HG02610 (cell line): ENCODE data around the gene FAM131A.

Experiments used
- ATAC-seq: cut with Tn5 transposase; IDR thresholded peaks from one replicate; pipeline ENCODE4 v1.9.1; 2021; ENCODE audit warnings: mild to moderate bottlenecking, moderate library complexity; ENCODE audit not compliant: unreplicated experiment

Gene FAM131A

DNA sequence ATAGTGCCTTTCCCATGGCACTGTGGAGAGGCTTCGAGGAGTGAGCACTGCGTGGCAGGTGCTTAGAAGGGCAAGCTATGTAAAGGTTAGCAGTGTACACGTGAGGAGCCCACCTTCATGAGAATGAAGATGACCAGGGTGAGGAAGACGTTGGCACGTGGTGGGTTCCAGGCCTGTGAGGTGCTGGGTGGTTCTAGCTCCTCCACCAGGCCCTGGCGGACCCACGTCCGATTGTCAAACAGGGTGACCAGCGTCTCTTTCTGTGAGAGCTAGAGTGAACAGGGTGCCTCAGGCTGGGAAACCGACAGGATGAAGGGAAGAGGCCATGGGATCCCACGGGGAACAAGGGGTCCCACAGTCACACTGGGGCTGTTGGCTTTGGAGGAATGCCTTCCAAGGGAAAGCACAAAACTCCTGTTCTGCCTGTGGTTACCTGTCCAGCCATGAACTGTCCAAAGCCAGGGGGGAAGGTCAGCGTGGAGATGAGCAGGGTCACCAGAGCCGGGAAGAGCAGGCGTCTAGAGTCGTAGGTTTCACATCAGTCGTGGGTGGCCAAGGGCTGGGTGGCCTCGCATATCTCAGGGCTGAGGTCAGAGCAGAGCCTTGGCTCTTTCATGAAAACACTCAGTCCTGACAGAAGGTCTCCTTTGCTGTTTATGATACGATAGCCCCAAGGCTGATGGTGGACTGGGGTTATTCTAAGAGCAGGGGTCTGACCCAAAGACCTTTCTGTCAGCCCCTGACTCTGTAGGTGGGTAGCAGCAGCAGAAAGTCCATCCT is 18.1 kb downstream of the FAM131A start:
- no peak for ATAC-seq

DNA sequence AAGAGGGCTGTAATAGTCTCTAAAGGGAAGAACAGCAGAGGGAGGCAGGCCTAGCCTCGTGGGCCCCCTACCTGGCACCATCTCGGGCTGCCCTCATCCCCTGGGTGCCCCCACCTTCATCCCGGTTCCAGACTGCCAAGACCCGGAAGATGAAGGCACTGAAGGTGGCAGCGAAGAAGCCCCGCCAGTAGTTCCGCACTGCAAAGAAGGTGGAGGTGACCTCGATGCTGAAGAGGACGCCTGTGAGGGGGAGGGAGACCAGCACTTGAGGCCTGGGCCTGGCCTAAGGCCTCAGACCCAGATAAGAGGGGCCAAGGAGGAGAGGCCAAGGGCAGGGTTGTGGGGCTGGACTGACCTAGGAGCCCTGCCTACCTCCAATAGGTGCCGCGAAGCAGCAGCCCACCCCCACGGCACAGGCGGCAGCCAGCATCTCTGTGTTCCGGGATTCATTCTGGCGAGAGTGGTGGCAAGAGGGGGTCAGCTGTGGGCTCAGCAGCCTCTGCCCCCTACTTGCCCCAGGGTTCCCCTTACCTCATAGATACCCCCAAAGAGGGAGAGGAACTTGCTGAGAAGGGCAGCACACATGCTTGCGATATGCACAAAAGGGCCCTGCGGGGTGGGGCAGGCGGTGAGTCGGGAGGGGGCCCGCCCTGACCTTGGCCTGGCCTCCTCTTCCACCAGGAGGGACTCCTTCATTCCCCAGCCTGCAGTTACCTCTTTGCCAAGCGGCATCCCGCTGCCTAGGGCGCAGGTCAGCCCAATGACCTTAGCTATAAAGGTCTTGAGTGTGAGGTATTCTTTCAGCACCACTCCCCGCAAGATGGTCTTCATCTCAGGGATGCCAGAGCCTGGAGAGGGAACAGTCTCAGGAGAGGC is 20.1 kb downstream of the FAM131A start:
- ATAC-seq = no peak

DNA sequence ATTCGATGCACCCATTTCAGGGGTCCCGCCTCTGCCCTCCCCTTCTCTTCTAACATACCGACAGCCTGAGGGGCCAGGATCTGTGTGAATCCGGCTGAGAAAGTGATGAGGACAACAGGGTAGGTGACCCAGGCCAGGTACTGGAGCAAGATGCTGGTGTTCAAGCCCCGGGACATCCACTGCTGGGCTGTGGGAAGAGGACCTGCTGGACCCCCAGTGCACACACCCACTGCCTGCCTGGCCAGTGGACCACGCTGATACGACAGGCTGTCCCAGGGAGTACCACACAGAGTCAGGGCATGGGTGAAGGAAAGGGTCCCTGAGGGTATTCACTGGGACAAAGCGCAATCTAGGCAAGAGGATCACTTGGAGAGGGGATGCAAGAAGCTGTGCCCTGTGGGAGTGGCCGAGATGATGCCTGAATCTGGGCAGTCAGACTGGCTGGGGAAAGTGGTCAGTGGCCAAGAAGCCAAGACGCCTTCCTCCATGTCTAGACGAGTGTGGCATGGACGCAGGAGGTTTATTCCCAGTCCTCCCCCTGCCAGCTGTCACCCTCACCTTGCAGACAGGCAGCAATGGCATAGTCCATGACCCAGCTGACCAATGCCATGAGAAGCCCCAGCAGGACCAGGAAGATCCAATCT is 20.8 kb downstream of the FAM131A start:
- ATAC-seq = no peak

DNA sequence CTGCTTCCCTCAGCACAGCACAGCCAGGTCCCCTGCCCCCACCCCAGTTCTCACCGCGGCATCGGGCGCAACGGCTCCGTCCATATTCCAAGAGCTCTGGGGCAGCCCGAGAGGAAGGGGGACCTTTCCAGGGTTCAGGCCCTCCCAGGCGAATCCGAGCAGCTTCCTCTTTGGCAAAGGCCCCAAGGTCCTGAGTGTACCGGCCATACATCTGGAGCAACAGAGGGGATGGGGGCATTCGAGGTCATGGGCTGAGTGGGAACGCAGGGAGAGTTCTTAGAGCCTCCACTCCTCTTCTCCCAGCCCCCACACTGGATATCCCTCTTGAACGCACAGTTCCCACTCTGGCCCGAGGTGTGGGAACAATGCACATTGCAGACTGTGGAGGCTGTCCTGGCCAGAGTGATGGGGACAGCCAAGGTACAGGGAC is 21.5 kb downstream of the FAM131A start:
- no peak for ATAC-seq

DNA sequence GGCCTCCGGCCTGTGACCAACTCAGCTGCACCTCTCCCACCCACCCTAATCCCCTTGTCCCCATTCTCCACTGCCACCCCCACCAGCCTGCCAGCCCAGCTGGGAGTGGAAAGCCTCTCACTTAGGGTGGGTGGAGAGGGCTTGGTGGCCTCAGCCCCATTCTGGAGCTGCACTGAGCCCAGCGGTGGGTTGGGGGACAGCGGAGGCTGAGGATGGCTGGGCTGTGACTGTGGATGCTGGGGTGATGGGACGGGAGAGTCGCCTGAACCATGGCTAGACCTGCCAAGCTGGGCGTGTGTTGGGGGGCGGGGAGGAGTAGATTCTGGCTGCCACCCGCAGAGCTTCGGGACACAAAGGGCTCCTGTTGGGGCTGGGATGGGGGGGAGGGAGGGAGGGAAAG is 22.2 kb downstream of the FAM131A start:
- ATAC-seq = no peak

DNA sequence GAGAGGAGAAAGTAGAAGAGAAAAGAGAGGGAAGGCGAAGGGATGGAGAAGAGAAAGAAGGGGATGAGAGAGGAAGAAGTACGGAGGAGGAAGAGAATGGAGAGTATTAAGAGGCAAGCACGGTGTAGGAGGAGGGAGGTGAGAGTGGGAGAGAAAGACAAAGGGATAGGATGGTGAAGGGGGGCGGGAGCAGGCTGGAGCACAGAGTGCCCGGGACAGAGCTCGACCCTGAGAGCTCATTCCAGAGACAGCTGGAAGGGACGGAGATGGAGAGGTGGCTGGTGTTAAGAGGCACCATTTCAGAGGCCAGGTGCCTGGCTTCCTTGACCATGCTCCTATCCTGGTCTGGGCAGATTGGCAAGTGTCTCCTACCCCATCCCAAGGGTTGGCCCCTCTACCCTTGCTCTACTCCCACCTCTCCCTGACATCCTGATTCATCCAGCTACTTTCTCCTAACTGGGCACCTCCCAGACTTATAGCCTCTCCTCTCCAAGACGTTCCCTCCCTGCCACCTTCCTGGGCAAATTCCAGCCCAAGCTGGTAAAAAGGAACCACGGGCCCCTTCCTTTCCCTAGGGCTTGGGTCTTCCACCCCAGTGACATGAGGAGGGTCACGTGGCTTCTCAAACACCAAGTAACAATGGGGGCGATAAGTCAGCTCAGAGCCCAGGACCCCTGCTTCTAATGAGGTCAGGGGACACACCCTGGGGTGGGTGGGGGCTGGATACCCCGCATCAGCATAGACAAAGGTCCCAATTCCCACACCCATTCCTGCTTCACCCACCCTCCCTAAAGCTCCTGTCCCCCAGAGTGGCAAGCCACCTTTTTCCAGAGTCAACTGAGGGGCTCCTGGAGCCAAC is 22.9 kb downstream of the FAM131A start:
- ATAC-seq = no peak

DNA sequence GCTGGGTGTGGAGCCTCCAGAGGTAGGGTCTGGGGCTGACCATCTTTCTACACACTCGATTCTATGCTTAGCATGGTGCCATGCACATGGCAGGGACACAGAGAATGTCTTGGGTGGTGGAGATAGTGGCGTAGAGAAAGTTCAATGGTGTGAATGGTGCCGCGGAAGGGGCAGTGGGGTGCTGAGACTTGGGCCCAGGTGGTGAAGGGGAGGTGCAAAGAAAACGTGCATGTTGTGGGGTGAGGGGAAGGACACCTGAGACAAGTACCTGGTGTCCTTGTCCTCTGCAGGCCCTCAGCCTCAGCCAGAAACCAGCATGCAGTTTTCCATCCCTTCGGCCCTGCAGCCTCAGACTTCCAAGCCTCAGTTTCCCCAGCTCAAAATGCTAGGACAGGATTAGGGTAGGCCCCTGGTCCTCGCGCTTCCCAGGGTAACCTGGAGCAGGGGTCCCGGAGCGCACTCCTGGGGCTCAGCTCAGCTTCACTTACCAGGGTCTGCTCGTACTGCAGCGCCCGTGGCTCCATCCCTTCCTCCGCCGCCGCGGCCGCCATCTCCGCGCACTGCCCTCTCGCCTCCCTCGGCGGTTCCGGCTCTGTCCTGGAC is 23.6 kb downstream of the FAM131A start:
- ATAC-seq = peak; percentile 0

DNA sequence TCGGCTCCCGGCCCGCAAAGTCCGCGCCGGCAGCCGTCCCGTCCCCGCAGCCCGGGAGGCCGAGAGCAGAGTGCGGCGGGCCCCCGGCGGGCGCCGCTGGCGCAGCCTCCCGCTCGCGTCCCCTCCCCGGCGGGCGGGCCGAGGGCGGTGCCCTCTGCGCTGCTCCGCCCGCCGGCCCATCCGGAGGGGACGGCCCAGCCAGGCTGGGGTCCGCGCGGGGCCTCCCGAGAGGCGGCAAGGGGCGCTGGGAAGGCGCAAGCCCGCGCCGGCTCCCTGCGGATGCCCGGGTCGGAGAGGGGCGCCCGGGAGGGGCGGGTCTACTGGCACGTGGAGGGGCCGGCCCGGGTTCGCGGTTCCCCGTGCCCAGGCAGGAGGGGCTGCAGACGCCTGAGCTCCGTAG is 24.1 kb downstream of the FAM131A start, which contains the start of the genes CLCN2 and POLR2H:
Gene CLCN2 (minus strand): TSS at position 74 of the 400 bp plus-strand sequence. CDS start 126 bp downstream, outside the sequence.
Gene POLR2H (plus strand): TSS at position 179 of the 400 bp plus-strand sequence. CDS start 1,783 bp downstream, outside the sequence.
- peak; percentile 47 for ATAC-seq

DNA sequence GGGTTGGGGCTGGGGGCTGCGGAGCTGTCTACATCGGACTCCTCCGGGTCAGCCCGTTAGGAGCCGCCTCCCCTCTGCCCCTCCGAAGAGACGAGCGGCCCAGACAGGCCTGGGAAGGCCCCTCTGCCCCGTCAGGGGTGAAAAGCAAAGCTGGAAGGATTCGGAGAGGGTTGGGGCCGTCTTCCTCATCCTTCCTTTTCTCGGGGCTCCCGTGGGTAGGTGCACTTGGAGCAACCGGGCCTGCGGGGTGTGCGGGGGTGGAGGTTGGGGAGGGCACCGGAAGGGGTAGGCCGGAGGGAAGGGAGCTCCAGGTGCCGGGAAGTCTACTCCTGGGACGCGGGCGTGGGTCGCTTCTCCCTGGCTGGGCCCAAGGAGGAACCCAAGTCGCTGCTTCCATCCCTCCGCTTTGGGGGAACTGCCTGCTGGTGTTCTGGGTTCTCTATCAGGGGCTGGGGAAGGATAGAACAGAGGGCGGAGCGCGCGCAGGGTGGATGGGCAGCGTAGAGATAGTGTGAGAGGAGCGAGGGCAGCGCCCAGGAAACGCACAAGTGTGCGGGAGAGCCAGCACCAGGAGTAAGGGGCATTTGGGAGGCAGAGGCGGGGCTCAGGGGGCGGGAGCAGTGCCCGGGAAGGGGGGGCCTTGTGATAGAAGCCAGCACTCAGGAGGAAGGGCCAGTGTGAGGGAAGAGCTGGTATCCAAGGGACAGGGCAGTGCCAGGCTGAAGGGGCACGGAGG is 24.7 kb downstream of the FAM131A start:
- ATAC-seq = peak; percentile 6

DNA sequence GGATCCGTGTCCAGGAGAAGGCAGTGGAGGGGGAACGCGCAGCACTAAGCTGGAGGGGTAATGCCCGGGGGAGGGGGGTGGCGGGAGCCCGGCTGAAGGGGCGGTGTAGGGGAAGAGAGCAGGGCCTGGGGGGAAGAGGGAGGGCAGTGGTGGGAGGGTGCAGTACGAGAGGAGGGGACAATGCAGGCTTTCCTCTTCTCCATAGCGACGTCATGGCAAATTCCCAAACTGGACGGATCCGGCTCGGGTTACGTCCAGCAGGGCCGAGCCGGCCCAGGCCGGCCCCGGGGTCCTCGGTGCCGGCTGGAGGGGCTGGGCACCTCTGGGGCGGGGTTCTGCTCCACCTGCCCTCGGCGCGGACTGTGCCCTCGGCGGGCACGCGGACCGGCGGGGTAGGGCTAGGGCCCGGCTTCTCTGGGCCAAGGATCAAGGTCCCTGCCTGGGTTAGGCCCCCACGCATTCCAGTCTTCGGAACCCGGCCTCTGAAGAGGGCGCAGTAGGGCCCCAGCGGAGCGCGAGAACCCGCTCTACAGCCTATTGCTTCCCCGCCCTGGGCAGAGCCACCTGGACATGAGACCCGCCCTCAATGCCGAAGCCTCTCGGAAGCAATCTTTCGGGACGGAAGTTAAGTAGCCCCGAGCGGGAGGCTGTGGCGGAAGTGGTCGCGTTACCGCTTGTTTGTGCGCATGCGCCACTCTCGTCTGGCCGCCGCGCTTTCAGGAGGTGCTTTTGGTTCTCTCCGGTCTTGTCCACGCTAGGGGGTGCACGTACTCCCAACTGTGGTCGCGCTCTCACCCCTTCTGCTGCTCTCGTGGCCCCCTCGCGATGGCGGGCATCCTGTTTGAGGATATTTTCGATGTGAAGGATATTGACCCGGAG is 25.5 kb downstream of the FAM131A start:
- ATAC-seq = peak; percentile 84

DNA sequence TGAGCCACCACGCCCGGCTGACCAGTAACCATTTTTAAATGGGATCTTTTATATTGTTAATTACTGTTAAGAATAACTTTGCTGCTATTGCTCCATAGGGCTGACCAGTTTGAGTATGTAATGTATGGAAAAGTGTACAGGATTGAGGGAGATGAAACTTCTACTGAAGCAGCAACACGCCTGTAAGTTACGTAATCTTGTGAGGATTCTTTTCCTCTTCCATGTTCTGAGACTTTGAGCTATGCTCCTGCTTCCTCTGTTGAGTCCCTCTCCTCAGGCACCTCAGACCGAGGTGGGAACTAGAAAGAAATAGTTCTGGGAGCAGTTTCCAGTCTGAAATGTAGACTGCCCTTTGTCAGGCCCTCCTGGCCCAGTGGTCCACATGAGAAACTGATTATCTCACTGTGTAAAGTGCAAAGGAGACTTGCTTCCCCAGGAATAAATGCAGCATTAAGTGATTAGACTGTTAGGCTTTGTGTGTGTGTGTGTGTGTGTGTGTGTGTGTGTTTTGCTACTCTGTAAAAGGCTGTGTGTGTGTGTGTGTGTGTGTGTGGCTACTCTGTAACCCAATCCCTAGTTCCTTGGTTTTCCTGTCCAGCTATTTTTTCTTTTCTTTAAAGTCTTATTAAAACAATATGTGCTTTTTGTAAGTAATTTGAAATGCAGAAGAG is 29.4 kb downstream of the FAM131A start:
- ATAC-seq = no peak

DNA sequence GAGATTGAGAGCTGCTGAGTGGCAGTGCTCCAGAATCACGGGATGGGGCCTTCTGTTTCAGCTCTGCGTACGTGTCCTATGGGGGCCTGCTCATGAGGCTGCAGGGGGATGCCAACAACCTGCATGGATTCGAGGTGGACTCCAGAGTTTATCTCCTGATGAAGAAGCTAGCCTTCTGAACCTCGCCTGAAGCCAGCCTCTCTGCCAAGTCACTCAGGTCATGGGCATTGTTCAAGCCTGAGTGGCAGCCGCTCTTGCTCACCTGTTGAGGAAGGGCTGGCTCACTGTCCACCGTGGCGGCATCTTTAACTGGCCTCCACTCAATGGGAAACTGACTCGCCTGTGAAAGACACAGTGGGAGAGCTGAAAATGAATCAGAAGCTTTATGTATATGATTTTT is 30.7 kb downstream of the FAM131A start:
- no peak for ATAC-seq

DNA sequence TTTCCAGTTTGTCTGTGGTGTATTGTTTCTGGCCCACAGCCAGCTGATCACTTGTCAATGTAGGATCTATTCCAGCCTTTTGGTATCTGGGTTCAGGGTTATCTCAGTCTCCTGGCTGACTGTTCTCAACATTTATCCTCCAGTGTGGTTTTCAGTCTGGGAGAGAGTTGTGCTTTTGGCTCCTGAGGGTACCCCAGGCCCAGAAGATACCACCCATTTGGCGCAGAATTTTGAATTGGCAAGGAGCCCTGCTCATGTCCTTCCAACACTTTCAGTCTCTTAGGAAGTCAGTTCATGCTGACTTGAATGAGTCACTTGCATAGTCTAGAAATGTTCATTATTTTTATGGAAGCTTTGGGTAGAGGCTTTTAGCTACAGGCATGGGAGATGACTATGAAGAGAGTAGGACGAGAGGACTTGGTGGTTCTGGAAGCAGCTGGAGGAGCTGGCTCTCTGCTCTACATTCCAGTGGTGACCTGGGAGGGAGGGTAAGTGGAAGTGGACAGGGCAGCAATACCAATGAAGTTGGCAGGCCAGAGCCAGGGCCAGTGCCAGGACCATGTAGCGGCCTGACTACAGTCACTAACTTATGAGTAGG is 31.3 kb downstream of the FAM131A start:
- ATAC-seq = no peak

DNA sequence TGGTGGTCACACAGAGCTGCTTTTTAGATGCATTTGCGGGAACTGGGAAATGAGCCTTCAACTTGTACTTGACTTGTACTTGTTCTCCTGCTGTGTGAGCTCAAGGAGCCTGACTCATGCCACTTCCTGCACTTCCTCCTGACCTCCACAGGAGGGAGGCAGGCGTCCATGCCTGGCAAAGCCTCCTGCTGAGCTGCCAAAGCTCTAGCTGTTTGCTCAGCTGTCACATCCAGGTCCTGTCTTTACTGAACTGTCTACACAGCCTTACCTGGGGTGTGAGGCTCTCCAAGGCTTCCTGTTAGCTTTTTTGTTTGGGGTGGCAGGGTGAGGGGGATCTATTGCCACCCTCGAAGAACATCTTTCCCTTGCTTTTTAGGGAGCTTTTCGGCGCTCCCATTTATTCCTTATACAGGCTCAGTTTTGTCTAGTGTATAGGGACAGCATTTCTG is 34.2 kb downstream of the FAM131A start:
- peak; percentile 85 for ATAC-seq

DNA sequence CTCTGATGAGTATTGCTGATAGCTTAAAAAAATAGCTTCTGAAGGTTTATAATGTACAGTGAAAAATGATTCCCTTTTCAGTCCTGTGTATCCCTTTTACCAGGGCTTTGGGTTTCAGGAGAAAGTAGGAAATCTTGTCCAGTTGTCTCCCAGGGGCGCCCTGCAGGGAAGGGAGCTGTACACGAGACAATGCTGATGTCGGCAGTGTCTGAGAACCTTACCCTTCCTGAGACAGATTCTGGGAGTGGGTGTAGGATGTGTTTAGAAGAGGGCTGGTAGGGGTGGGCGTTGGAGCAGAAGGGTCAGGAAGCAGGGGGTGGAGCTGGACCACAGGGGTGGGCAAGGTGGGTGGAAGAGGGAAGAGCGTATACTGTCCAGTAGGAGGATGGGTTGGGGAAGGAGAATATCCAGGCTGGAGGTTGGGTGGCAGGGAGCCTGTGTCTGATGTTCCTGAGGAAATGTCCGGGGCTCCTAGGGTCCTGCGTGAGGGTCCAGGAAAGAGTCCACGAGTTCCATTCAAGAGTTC is 35.0 kb downstream of the FAM131A start:
- no peak for ATAC-seq

DNA sequence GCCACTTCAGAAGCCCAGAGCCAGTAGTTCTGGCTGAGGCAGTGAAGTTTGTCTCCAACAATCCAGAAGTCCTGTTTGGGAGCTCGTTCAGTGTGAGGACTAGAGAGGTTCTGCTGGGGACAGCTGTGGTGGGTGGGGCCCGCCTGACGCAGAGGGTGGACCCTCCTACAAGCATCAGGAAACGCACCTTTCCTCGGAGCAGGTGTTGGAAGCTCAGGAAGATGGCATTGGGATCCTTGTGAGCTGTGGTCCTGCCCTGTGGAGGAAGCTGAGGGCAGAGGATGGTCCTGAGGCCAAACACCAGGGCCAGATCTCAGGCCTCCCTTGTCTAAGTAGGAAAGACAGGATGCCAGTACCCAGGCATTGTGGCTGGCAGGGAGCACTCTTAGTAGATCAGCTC is 35.5 kb downstream of the FAM131A start:
- no peak for ATAC-seq

DNA sequence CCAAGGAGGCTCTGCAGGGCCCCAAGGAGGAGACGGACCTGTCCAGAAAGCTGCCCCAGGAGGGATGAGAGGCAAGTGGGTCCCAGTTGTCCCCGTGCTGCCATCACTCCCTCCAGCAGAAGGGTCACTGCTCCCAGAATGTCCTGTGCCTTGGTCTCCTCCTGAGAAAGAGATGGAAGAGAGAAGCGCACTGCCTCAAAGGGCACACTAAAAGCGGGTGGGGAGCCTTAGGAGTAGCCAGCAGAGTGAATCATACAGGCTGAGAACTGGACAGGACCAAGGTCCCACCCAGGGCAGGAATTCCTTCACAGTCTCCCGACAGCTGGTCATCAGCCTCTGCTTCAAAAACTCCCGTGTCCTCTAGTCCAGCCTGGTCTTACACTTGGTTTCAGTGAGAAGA is 36.0 kb downstream of the FAM131A start:
- ATAC-seq = no peak
